ENCODE measurements around the gene NKAIN1. TPM values are rescaled to one million over a fixed set of nuclear protein-coding genes. Genes with fewer than 3 reads are reported as not detected.

NKAIN1 gene
- total RNA-seq, 4 donors from 2014 or later: not detected

DNA sequence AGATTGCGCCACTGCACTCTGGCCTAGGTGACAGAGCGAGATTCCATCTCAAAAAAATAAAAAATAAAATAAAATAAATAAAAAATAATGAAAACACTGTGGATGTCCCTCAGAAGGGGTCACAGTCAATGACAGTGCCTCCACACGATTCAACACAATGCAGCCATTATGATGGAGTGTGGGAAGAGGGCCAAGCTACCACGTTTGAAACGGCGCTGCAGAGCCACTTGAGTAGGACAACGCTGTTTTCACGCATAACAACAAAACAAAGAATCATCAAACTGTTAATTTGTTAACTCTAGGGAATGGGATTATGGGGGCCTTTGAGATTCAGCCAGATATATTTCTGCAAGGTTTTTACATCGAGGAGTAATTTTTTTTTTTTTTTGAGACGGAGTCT lies 36.5 kb downstream of the NKAIN1 start:
- WGBS, 2 donors (ENCODE audit: low coverage in 1 of 2): 66 to 77% methylated on average over 10 of the region's 10 CpGs
- H3K9me3 ChIP-seq: no peaks in the 10 kb centered on the region
- intact Hi-C loops (cut with DNase I; ENCODE audit: low total_unique reads) (no loop called here), in situ Hi-C loops (cut with MboI; ENCODE audit: low pct_ligation_motif_present in 1 of 4, low pct_unique_long_range_greater_than_20kb in 1 of 4, low sequenced_read_pairs in 3 of 4) (no loop called here)
- no peak overlapping the region for H3K4me3 ChIP-seq
- TF ChIP-seq EP300 (IDR thresholded peaks at IDR 0.05; ENCODE audit: low read depth): no peak
- TF ChIP-seq POLR2AphosphoS5 (IDR thresholded peaks at IDR 0.05): no peak
- TF ChIP-seq, protein P1, sequence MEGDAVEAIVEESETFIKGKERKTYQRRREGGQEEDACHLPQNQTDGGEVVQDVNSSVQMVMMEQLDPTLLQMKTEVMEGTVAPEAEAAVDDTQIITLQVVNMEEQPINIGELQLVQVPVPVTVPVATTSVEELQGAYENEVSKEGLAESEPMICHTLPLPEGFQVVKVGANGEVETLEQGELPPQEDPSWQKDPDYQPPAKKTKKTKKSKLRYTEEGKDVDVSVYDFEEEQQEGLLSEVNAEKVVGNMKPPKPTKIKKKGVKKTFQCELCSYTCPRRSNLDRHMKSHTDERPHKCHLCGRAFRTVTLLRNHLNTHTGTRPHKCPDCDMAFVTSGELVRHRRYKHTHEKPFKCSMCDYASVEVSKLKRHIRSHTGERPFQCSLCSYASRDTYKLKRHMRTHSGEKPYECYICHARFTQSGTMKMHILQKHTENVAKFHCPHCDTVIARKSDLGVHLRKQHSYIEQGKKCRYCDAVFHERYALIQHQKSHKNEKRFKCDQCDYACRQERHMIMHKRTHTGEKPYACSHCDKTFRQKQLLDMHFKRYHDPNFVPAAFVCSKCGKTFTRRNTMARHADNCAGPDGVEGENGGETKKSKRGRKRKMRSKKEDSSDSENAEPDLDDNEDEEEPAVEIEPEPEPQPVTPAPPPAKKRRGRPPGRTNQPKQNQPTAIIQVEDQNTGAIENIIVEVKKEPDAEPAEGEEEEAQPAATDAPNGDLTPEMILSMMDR (IDR thresholded peaks at IDR 0.05): no peak
- no peak for TF ChIP-seq POLR2A (IDR thresholded peaks at IDR 0.05)
- H3K36me3 ChIP-seq: no peaks in the 10 kb centered on the region
- no peak for DNase-seq
- no peaks in the 10 kb centered on the region for H3K27me3 ChIP-seq
- H3K27ac ChIP-seq: no peak overlapping the region
- H3K4me1 ChIP-seq: no peaks in the 10 kb centered on the region

DNA sequence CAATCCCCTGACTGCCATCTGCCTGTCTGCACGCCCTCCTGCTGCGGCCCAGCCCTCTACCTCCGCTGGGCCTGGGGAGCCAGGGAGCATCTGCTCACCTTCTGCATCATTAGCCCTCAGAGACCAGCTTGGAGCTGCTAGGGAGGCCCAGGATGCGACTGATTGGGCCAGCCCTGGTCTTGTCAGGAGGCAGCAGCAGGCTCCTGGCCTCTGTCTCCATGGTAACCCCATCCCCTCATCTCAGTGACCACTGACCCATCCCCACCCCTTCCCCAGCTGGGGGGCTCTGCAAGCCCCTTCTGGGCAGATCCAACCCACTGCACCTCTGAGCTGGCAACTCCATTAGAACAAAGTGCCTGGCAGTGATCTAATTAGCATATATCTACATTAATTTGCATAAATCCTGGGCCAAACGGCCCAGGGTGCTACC lies 37.7 kb downstream of the NKAIN1 start:
- in situ Hi-C loops (cut with MboI; ENCODE audit: low pct_ligation_motif_present in 1 of 4, low pct_unique_long_range_greater_than_20kb in 1 of 4, low sequenced_read_pairs in 3 of 4) (no loop called here), intact Hi-C loops (cut with DNase I; ENCODE audit: low total_unique reads) (no loop called here)
- Histone ChIP-seq H3K27me3 (no peaks in the 10 kb centered on the region), H3K9me3 (no peaks in the 10 kb centered on the region), H3K4me1 (no peaks in the 10 kb centered on the region), H3K36me3 (no peaks in the 10 kb centered on the region), H3K27ac (no peak overlapping the region), H3K4me3 (no peak overlapping the region)
- WGBS, 2 donors (ENCODE audit: low coverage in 1 of 2): 81% methylated on average over 5 of the region's 5 CpGs; no CpG with 5 or more reads in 1 of the 2 donors
- no peak for DNase-seq
- no peak for TF ChIP-seq POLR2AphosphoS5 (IDR thresholded peaks at IDR 0.05)
- TF ChIP-seq, protein P1 (IDR thresholded peaks at IDR 0.05): no peak
- TF ChIP-seq EP300 (IDR thresholded peaks at IDR 0.05; ENCODE audit: low read depth): no peak
- no peak for TF ChIP-seq POLR2A (IDR thresholded peaks at IDR 0.05)

DNA sequence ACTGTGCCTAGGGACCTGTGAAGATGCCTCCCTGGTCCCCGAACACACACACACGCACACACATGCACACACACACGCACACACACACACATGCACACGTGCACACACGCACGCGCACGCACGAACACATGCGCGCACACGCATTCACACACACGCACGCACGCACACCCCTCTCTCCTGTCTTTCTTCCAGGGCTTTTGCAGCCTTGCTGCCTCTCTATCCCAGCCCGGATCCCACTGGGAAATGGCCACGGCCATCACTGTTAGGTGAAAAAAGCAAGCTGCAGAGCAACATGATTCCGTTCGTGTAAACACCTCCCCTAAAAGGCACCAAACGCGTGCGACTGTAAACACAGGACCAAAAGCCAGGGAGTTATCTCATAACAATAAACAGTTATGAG lies 39.7 kb downstream of the NKAIN1 start:
- WGBS, 2 donors (ENCODE audit: low coverage in 1 of 2): 55% methylated on average over 22 of the region's 22 CpGs; no CpG with 5 or more reads in 1 of the 2 donors
- H3K36me3 ChIP-seq: no peaks in the 10 kb centered on the region
- no peak overlapping the region for H3K4me3 ChIP-seq
- DNase-seq: no peak
- H3K27ac ChIP-seq: no peak overlapping the region
- no peaks in the 10 kb centered on the region for H3K27me3 ChIP-seq
- H3K9me3 ChIP-seq: no peaks in the 10 kb centered on the region
- no peaks in the 10 kb centered on the region for H3K4me1 ChIP-seq
- intact Hi-C loops (cut with DNase I; ENCODE audit: low total_unique reads) (no loop called here), in situ Hi-C loops (cut with MboI; ENCODE audit: low pct_ligation_motif_present in 1 of 4, low pct_unique_long_range_greater_than_20kb in 1 of 4, low sequenced_read_pairs in 3 of 4) (loop anchor here in 2 of 4 donors (25.0 kb wide), 2 partner anchors 137 to 362 kb away; no protein-coding TSS in a partner anchor)
- TF ChIP-seq POLR2A (IDR thresholded peaks at IDR 0.05) (no peak), POLR2AphosphoS5 (IDR thresholded peaks at IDR 0.05) (no peak), EP300 (IDR thresholded peaks at IDR 0.05; ENCODE audit: low read depth) (no peak)
- TF ChIP-seq, protein P1 (IDR thresholded peaks at IDR 0.05): no peak

DNA sequence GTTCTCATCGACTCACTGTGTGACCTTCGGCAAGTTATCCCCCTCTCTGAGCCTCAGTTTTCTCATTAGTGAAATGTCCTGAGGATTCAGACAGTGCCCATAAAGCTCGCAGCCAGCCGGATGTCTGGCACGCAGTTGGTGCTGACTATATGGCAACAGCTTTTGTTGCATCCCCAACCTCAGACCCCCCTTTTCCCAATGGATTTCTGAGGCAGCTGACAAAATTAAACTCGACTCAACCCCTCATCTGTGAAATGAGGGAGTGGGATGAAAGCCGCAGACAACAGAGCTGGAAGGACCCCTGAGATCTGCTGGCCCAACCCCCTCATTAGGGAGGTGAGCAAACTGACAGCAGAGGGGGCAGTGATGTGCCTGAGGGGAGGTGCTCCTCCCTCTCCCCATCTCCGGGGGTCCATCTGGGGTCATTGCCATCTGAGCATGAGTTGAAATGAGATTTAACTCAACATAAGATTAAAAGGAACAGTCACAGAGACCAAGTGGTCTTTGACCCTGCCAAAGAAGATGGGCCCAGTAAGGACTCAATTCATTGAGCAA lies 40.4 kb downstream of the NKAIN1 start:
- WGBS, 2 donors (ENCODE audit: low coverage in 1 of 2): 86 to 100% methylated on average over 1 to 8 of the region's 8 CpGs
- DNase-seq: no peak
- in situ Hi-C loops (cut with MboI; ENCODE audit: low pct_ligation_motif_present in 1 of 4, low pct_unique_long_range_greater_than_20kb in 1 of 4, low sequenced_read_pairs in 3 of 4): loop anchor here in 2 of 4 donors (25.0 kb wide), 2 partner anchors 138 to 363 kb away; no protein-coding TSS in a partner anchor
- H3K36me3 ChIP-seq: no peaks in the 10 kb centered on the region
- no peak overlapping the region for H3K27ac ChIP-seq
- no peaks in the 10 kb centered on the region for H3K4me1 ChIP-seq
- no peaks in the 10 kb centered on the region for H3K27me3 ChIP-seq
- no peak overlapping the region for H3K4me3 ChIP-seq
- TF ChIP-seq, protein P1 (IDR thresholded peaks at IDR 0.05): no peak
- TF ChIP-seq EP300 (IDR thresholded peaks at IDR 0.05; ENCODE audit: low read depth) (no peak), POLR2AphosphoS5 (IDR thresholded peaks at IDR 0.05) (no peak), POLR2A (IDR thresholded peaks at IDR 0.05) (no peak)
- H3K9me3 ChIP-seq: no peaks in the 10 kb centered on the region
- intact Hi-C loops (cut with DNase I; ENCODE audit: low total_unique reads): no loop called here
